GM12872 (cell line): ENCODE measurements around the gene AFAP1.

Experiments
- CTCF ChIP-seq: IDR thresholded peaks from 3 replicates; pipeline ENCODE4 v1.5.1; 2011; ENCODE audit warnings: low read depth, mild to moderate bottlenecking, low read length, moderate library complexity; ENCODE audit not compliant: insufficient read depth

The AFAP1 gene

GRCh38 chr4:7754565-7755262 is 184.9 kb downstream of the AFAP1 start:
- TF ChIP-seq CTCF = no peak

- TF ChIP-seq CTCF = no peak
Observed at GRCh38 chr4:7753931-7754465, 185.7 kb downstream of the AFAP1 start.

- TF ChIP-seq CTCF = no peak
Observed at GRCh38 chr4:7753271-7753670, 186.4 kb downstream of the AFAP1 start.

GRCh38 chr4:7752649-7753048 is 187.0 kb downstream of the AFAP1 start:
- TF ChIP-seq CTCF = no peak

- TF ChIP-seq CTCF = no peak
Observed at GRCh38 chr4:7750972-7751371, 188.7 kb downstream of the AFAP1 start.

GRCh38 chr4:7750523-7750922 is 189.1 kb downstream of the AFAP1 start:
- TF ChIP-seq CTCF = no peak

- TF ChIP-seq CTCF = no peak
Observed at GRCh38 chr4:7747566-7747965, 192.1 kb downstream of the AFAP1 start.
